ENCODE data around the gene FZR1. TPM values are rescaled to one million over a fixed set of nuclear protein-coding genes. Genes with fewer than 3 reads are reported as not detected.

The FZR1 gene
- total RNA-seq, 1 donor from 2014 or later = 20.7 TPM

DNA sequence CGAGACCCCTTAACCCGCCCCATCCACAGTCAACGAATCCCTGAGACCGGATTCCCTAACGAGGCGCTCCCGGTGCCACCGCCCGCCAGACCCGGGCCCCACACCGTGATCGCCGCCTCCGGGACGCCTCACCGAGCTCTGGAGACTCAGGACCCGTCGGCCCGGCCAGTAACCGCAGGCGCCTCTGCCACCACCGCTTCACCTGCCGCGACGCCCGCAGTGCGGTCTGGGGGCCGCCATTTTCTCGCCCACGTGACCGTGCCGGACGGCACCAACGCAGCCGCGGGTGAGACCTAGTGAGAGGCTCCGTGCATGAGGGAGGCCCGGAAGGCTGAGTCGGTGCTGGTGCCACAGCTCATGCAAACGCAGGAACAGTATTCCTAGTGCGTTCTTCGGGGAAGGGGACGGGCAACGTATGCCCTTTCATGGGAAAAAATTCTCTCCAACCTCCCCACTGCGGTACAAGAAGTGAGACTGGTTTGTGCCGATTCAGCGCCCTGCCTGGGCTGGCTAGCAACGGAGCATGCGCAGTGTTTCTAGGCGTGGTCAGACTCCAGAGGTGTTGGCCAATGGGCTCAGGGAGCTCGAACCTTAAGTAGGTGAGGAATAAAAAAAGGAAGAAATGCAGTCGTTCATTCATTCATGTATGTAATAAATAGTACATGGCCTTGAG, 5.5 kb upstream of the FZR1 start, which contains the start of gene DOHH:
DOHH (minus strand) TSS at position 246 of the 673 bp plus-strand sequence. CDS start 3,860 bp downstream, outside the sequence.
- Histone ChIP-seq H3K4me3 (peak within 1 kb of the TSS; percentile 83), H3K36me3 (peaks cover 15% of the 10 kb centered on the region), H3K27me3 (ENCODE audit: low read depth) (no peaks in the 10 kb centered on the region), H3K4me1 (peaks cover 30% of the 10 kb centered on the region), H3K27ac (replicated peaks) (peak within 1 kb of the TSS; percentile 94), H3K9me3 (replicated peaks) (no peaks in the 10 kb centered on the region)
- DNase-seq = peak; percentile 95
- TF ChIP-seq, protein P1, sequence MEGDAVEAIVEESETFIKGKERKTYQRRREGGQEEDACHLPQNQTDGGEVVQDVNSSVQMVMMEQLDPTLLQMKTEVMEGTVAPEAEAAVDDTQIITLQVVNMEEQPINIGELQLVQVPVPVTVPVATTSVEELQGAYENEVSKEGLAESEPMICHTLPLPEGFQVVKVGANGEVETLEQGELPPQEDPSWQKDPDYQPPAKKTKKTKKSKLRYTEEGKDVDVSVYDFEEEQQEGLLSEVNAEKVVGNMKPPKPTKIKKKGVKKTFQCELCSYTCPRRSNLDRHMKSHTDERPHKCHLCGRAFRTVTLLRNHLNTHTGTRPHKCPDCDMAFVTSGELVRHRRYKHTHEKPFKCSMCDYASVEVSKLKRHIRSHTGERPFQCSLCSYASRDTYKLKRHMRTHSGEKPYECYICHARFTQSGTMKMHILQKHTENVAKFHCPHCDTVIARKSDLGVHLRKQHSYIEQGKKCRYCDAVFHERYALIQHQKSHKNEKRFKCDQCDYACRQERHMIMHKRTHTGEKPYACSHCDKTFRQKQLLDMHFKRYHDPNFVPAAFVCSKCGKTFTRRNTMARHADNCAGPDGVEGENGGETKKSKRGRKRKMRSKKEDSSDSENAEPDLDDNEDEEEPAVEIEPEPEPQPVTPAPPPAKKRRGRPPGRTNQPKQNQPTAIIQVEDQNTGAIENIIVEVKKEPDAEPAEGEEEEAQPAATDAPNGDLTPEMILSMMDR (IDR thresholded peaks at IDR 0.05; ENCODE audit: borderline replicate concordance) = no peak
- intact Hi-C loops (cut with micrococcal nuclease) = no loop called here

DNA sequence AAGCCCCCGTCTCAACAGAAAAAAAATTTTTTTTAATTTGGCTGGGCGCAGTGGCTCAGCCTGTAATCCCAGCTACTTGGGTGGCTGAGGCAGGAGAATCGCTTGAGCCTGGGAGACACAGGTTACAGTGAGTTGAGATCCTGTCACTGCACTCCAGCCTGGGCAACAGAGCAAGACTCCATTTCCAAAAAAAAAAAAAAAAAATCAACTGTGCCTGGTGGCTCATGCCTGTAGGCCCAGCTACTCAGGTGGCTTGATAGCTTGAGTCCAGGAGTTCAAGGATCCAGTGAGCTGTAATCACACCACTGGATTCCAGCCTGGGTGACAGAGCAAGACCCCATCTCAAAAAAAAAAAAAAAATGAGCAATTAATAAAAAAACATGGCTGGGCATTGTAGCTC, 4.3 kb upstream of the FZR1 start:
- H3K36me3 ChIP-seq = peaks cover 2% of the 10 kb centered on the region
- no peaks in the 10 kb centered on the region for H3K27me3 ChIP-seq (ENCODE audit: low read depth)
- intact Hi-C loops (cut with micrococcal nuclease) = no loop called here
- DNase-seq = no peak
- peaks cover 38% of the 10 kb centered on the region for H3K4me1 ChIP-seq
- TF ChIP-seq, protein P1 (IDR thresholded peaks at IDR 0.05; ENCODE audit: borderline replicate concordance) = no peak
- no peak overlapping the region for H3K27ac ChIP-seq (replicated peaks)
- no peak overlapping the region for H3K4me3 ChIP-seq
- no peaks in the 10 kb centered on the region for H3K9me3 ChIP-seq (replicated peaks)

DNA sequence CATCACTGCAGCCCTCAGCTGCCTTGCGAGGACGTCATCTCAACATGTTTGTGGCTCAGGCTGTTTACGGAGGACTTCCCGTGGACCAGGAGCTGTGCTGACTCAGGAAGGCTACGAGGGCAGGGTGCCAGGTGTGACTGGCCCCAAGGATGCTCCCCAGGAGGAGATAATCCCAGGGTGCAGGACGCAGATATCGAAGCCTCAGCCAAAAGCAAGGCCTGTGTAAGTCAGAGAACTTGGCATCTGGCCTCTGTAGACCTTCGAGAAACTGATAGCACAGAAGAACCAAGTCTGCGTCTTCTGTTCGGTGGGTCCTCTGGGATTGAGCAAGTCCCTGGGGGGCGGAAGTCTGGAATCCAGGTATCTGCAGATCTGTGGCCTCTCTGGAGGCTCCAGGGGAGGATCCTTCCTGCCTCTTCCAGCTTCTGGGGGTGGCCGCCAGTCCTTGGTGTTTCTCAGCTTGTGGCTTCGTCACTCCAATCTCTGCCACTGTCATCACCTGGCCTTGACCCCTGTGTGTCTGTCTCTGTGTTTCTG, 3.0 kb upstream of the FZR1 start:
- DNase-seq = no peak
- Histone ChIP-seq H3K27me3 (ENCODE audit: low read depth) (no peaks in the 10 kb centered on the region), H3K4me3 (no peak overlapping the region), H3K27ac (replicated peaks) (no peak overlapping the region), H3K4me1 (peaks cover 51% of the 10 kb centered on the region), H3K9me3 (replicated peaks) (no peaks in the 10 kb centered on the region), H3K36me3 (no peaks in the 10 kb centered on the region)
- TF ChIP-seq, protein P1 (IDR thresholded peaks at IDR 0.05; ENCODE audit: borderline replicate concordance) = no peak
- intact Hi-C loops (cut with micrococcal nuclease) = no loop called here

DNA sequence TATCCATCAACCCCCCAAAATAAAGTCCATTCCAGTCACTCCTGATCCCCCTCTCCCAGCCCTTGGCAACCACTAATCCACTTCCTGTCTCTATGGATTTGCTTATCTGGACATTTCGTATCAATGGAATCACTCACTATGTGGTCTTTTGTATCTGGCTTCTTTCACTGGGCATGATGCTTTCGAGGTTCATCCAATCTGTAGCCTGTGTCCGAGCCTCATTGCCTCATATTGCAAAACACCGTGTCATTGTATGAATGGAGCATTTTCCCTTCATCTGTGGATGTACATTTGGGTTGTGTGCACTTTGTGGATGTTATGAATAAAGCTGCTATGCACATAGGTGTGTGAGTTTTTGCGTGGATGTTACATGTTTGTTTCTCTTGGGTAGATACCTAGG, 1.4 kb upstream of the FZR1 start:
- no peaks in the 10 kb centered on the region for H3K36me3 ChIP-seq
- no peak for DNase-seq
- TF ChIP-seq, protein P1 (IDR thresholded peaks at IDR 0.05; ENCODE audit: borderline replicate concordance) = no peak
- no peak overlapping the region for H3K27ac ChIP-seq (replicated peaks)
- H3K4me1 ChIP-seq = peaks cover 47% of the 10 kb centered on the region
- intact Hi-C loops (cut with micrococcal nuclease) = no loop called here
- H3K9me3 ChIP-seq (replicated peaks) = no peaks in the 10 kb centered on the region
- H3K4me3 ChIP-seq = no peak overlapping the region
- H3K27me3 ChIP-seq (ENCODE audit: low read depth) = no peaks in the 10 kb centered on the region

DNA sequence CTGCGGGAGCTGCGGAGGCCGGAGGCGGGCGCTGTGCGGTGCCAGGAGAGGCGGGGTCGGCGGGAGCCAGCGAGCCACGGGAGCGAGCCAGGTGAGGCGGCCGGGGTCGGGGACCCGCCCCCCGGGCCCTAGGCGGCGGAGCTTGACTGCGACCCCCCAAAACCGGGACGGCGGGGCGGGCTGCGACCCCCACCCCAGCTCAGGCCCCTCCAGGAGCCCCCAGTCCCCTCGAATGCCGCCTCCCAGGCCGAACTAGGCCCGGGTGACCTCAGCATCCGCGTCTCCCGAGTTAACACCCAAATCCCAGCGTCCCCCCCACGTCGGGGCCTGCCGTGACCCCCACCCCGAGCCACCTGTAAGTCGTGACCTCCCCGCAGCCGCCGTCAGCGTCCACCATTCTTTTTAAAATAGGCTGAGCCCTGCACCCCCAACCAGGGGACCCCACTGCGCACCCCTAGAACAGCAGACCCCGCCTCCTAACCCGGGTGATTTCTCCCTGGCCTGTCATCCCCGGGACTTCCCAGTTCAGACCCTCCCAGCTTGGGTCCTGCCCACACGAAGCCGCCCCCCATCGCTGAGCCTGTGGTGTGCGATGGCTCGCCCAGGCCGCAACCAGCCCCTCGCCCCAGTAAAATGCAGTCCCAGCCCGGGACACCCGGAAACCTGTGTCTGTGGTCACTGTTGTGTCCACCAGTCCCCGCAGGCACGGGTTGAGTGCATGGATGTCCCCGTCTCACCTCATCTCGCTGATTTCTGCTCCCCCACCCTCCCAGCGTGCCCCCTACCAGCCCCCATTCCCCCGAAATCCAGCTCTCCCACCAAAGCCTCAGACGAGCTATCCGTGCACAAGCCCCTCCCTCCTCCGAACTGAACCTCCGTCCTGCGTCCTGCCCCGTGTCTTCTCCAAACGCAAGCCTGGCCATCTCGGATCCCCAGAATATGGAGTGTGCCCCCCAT, 551 bp downstream of the FZR1 start:
- Histone ChIP-seq H3K4me1 (peaks cover 47% of the 10 kb centered on the region), H3K27me3 (ENCODE audit: low read depth) (no peaks in the 10 kb centered on the region), H3K9me3 (replicated peaks) (no peaks in the 10 kb centered on the region), H3K36me3 (peaks cover 14% of the 10 kb centered on the region), H3K4me3 (peak overlapping the region; percentile 99), H3K27ac (replicated peaks) (peak overlapping the region; percentile 89)
- TF ChIP-seq, protein P1 (IDR thresholded peaks at IDR 0.05; ENCODE audit: borderline replicate concordance) = no peak
- peak; percentile 42 for DNase-seq
- intact Hi-C loops (cut with micrococcal nuclease) = no loop called here

Data from left ventricle myocardium inferior (tissue), 1 donor.